CD14-positive monocyte (primary cell): ENCODE data around the gene ZNF761. TPM values are rescaled to one million over a fixed set of nuclear protein-coding genes. Genes with fewer than 3 reads are reported as not detected.
"Not testable (repeated sequence)": the region's sequence is repeated elsewhere in the genome, so short reads cannot be mapped to it uniquely, and the experiment has no call there.

Experiments used
- DNase-seq, 3 donors: peaks; one replicate each; pipeline ENCODE4 v3.0.0-alpha.2; 2011 to 2022
- H2AFZ ChIP-seq: 2 replicates; pipeline ENCODE4 v1.6.0; 2012; ENCODE audit warnings: mild to moderate bottlenecking, low read depth, low read length, inconsistent platforms; ENCODE audit not compliant: insufficient read depth, poor library complexity, severe bottlenecking
- H3K27ac ChIP-seq, 2 donors: 1 replicate in 1 of 2; 2 replicates in 1 of 2; pipeline ENCODE4 v1.5.1; 2012 to 2013; ENCODE audit warnings: low read length in 2 of 2, control low read depth in 1 of 2, inconsistent platforms in 1 of 2, low read depth in 1 of 2, mild to moderate bottlenecking in 1 of 2
- H3K27me3 ChIP-seq, 2 donors: one replicate each; pipeline versions ENCODE4 v1.6.0 to v1.6.1; 2011 to 2013; ENCODE audit warnings: low read length in 2 of 2; ENCODE audit not compliant: control insufficient read depth in 2 of 2, insufficient read depth in 2 of 2
- H3K36me3 ChIP-seq, 2 donors: replicated peaks in 1 of 2; 1 replicate in 1 of 2; 2 replicates in 1 of 2; pipeline versions ENCODE4 v1.5.1 to v1.6.1; 2012 to 2013; ENCODE audit warnings: low read length in 2 of 2, control low read depth in 1 of 2, inconsistent platforms in 1 of 2, mild to moderate bottlenecking in 1 of 2; ENCODE audit not compliant: insufficient read depth in 2 of 2, control insufficient read depth in 1 of 2
- H3K4me1 ChIP-seq, 2 donors: 1 replicate in 1 of 2; 2 replicates in 1 of 2; pipeline versions ENCODE4 v1.5.1 to v1.6.1; 2012 to 2013; ENCODE audit warnings: low read length in 2 of 2, control low read depth in 1 of 2, inconsistent platforms in 1 of 2, mild to moderate bottlenecking in 1 of 2, moderate library complexity in 1 of 2; ENCODE audit not compliant: insufficient read depth in 2 of 2, control insufficient read depth in 1 of 2
- H3K4me2 ChIP-seq: replicated peaks from 2 replicates; pipeline ENCODE3; 2012; ENCODE audit warnings: low read length, moderate library complexity, mild to moderate bottlenecking; ENCODE audit not compliant: poor library complexity, severe bottlenecking; ENCODE audit errors: extremely low read depth
- H3K4me3 ChIP-seq, 3 experiments: fragments of 200-600 bp in 1 of 3; sonication (generic) in 1 of 3; replicated peaks in 1 of 3; 1 replicate in 2 of 3; 2 replicates in 1 of 3; pipeline ENCODE4 v1.5.1; 2011 to 2013; ENCODE audit warnings: low read length in 3 of 3, mild to moderate bottlenecking in 3 of 3, control low read depth in 2 of 3, low read depth in 2 of 3, inconsistent platforms in 1 of 3, moderate library complexity in 1 of 3
- H3K79me2 ChIP-seq: 2 replicates; pipeline ENCODE4 v1.6.0; 2012; ENCODE audit warnings: mild to moderate bottlenecking, control low read depth, inconsistent platforms, low read length, moderate library complexity; ENCODE audit not compliant: insufficient read depth
- H3K9ac ChIP-seq: 2 replicates; pipeline ENCODE4 v1.6.0; 2017; ENCODE audit warnings: low read length, mild to moderate bottlenecking; ENCODE audit not compliant: insufficient read depth, poor library complexity, severe bottlenecking
- H3K9me3 ChIP-seq, 2 donors: replicated peaks in 1 of 2; 1 replicate in 1 of 2; 2 replicates in 1 of 2; pipeline versions ENCODE4 v1.5.1 to v1.6.1; 2012 to 2013; ENCODE audit warnings: low read length in 2 of 2, control low read depth in 1 of 2; ENCODE audit not compliant: control insufficient read depth in 1 of 2, insufficient read depth in 1 of 2
- H4K20me1 ChIP-seq: 2 replicates; pipeline ENCODE4 v1.6.0; 2012; ENCODE audit warnings: mild to moderate bottlenecking, low read length, control low read depth, moderate library complexity; ENCODE audit not compliant: insufficient read depth
- H3K27ac Mint-ChIP-seq, 7 donors: one replicate each; pipeline ENCODE4 v1.8.0; 2020; ENCODE audit warnings: mild to moderate bottlenecking in 7 of 7, mixed read lengths in 7 of 7, moderate library complexity in 6 of 7, inconsistent platforms in 2 of 7
- H3K27me3 Mint-ChIP-seq, 3 donors: one replicate each; pipeline ENCODE4 v1.8.0; 2021 to 2022; ENCODE audit warnings: low read depth in 3 of 3, mild to moderate bottlenecking in 3 of 3, mixed read lengths in 3 of 3, moderate library complexity in 3 of 3, inconsistent platforms in 1 of 3
- H3K36me3 Mint-ChIP-seq, 2 donors: one replicate each; pipeline ENCODE4 v1.8.0; 2020; ENCODE audit warnings: mixed read lengths in 2 of 2, inconsistent platforms in 1 of 2, mild to moderate bottlenecking in 1 of 2
- H3K4me1 Mint-ChIP-seq: one replicate; pipeline ENCODE4 v1.8.0; 2020; ENCODE audit warnings: mild to moderate bottlenecking, mixed read lengths
- H3K4me3 Mint-ChIP-seq, 2 donors: one replicate each; pipeline ENCODE4 v1.8.0; 2020; ENCODE audit warnings: mild to moderate bottlenecking in 2 of 2, mixed read lengths in 2 of 2, moderate library complexity in 1 of 2
- H3K9me3 Mint-ChIP-seq, 7 donors: one replicate each; pipeline ENCODE4 v1.8.0; 2020 to 2022; ENCODE audit warnings: mixed read lengths in 7 of 7, mild to moderate bottlenecking in 6 of 7, moderate library complexity in 6 of 7, inconsistent platforms in 2 of 7
- CTCF ChIP-seq: fragments of 200-600 bp; IDR thresholded peaks from one replicate; pipeline ENCODE4 v1.8.0; 2022; ENCODE audit warnings: antibody characterized with exemption, mild to moderate bottlenecking
- WGBS: methylation state at CpG from one replicate; pipeline ENCODE4 v1.1.5; 2013; ENCODE audit warnings: missing lambda C conversion rate; ENCODE audit not compliant: insufficient coverage; 5-methylcytosine and 5-hydroxymethylcytosine counted together
- intact Hi-C, 2 donors: fragments of 100-400 bp; cut with micrococcal nuclease; formaldehyde crosslinking; loops; one replicate each; pipeline versions ENCODE4 v1.15.0 to v1.15.1; 2023
- polyA plus RNA-seq, 3 donors: library from polyadenylated mRNA; depleted of rRNA in 1 of 3; unstranded in 2 of 3; stranded (reverse) in 1 of 3; fragments of 300-500 nt in 2 of 3; fragments of >200 nt in 1 of 3; fragmentation: Illumina TruSeq in 2 of 3; gene quantifications; 1 replicate in 2 of 3; 2 replicates in 1 of 3; pipeline ENCODE4 v1.2.3, GENCODE V29; 2012 to 2021

The ZNF761 gene
- polyA plus RNA-seq, 3 donors, result 3.4 to 6.1 (median 5.6) TPM

GRCh38 chr19:53485046-53486004, 53.5 kb downstream of the ZNF761 start:
- Histone ChIP-seq H3K4me3 (no peak overlapping the region), H3K27me3 (no peaks in the 10 kb centered on the region), H3K79me2 (no peaks in the 10 kb centered on the region), H3K9ac (no peak overlapping the region), H3K9me3 (peaks cover 73 to 85% of the 10 kb centered on the region in 2 donors), H3K27ac (no peak overlapping the region), H3K4me2 (no peak overlapping the region), H4K20me1 (no peaks in the 10 kb centered on the region), H2AFZ (no peak overlapping the region), H3K36me3 (peaks cover 54 to 82% of the 10 kb centered on the region in 2 donors), H3K4me1 (no peaks in the 10 kb centered on the region)
- no peak for TF ChIP-seq CTCF
- Mint-ChIP-seq H3K9me3 (peaks cover 44 to 95% (median 87%) of the 10 kb centered on the region in 7 donors), H3K4me3 (no peak overlapping the region), H3K27ac (no peak overlapping the region), H3K4me1 (no peaks in the 10 kb centered on the region), H3K36me3 (peaks cover 65 to 79% of the 10 kb centered on the region in 2 donors), H3K27me3 (no peaks in the 10 kb centered on the region)
- 100% methylated on average over 3 of the region's 8 CpGs for WGBS
- intact Hi-C loops, result no loop called here
- DNase-seq, result no peak

GRCh38 chr19:53492153-53492552, 60.4 kb downstream of the ZNF761 start:
- Mint-ChIP-seq H3K4me1 (no peaks in the 10 kb centered on the region), H3K27me3 (no peaks in the 10 kb centered on the region), H3K36me3 (peaks cover 33 to 59% of the 10 kb centered on the region in 2 donors), H3K9me3 (peaks cover 57 to 98% (median 93%) of the 10 kb centered on the region in 7 donors), H3K27ac (no peak overlapping the region), H3K4me3 (no peak overlapping the region)
- Histone ChIP-seq H2AFZ (no peak overlapping the region), H3K9ac (no peak overlapping the region), H3K4me3 (no peak overlapping the region), H3K79me2 (no peaks in the 10 kb centered on the region), H3K27me3 (no peaks in the 10 kb centered on the region), H3K9me3 (peaks cover 63 to 100% of the 10 kb centered on the region in 2 donors), H3K4me1 (no peaks in the 10 kb centered on the region), H3K27ac (no peak overlapping the region), H4K20me1 (no peaks in the 10 kb centered on the region), H3K36me3 (peaks cover 36 to 66% of the 10 kb centered on the region in 2 donors), H3K4me2 (no peak overlapping the region)
- no CpG with 5 or more reads among the region's 5 CpGs for WGBS
- intact Hi-C loops, result no loop called here
- no peak for DNase-seq
- TF ChIP-seq CTCF, result no peak

- H3K79me2 ChIP-seq, H3K27ac ChIP-seq, H3K4me1 ChIP-seq, H3K4me3 ChIP-seq, H2AFZ ChIP-seq, H3K4me1 Mint-ChIP-seq, H3K9ac ChIP-seq, H3K4me2 ChIP-seq, DNase-seq, intact Hi-C loops, H3K27me3 ChIP-seq, H4K20me1 ChIP-seq, H3K27me3 Mint-ChIP-seq: not testable (repeated sequence)
- Mint-ChIP-seq H3K4me3 (peak overlapping the region in 1 of 2 donors; percentile 48), H3K9me3 (peaks cover 35 to 85% (median 70%) of the 10 kb centered on the region in 7 donors), H3K27ac (peak overlapping the region in 1 of 7 donors; percentile 53), H3K36me3 (peaks cover 0 to 14% of the 10 kb centered on the region in 2 donors)
- 0% methylated on average over 1 of the region's 11 CpGs for WGBS
- peaks cover 53 to 54% of the 10 kb centered on the region in 2 donors for H3K9me3 ChIP-seq
- H3K36me3 ChIP-seq, result peaks cover 0 to 12% of the 10 kb centered on the region in 2 donors
Measured at GRCh38 chr19:53497311-53498023, 65.7 kb downstream of the ZNF761 start.
